ENCODE results near the gene DOCK1.

The DOCK1 gene

DNA sequence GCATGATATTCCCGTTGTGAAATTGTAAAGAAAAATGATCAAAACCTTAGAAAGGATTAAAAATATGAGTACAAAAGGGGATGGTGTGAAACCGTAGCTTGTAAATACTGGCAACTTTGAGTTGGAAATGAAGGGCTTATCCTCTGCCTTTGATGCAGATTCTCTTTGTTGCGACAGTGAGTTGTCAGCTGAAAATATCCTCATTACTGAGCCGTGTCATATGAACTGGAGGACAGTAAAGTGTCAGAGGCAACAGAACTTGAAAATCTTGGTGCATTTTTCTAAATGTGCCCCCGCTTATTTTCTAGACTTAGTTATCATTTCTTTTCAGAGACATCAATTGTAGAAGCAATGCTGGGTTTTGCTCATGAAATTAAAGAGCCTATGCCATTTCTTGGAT, 473.4 kb downstream of the DOCK1 start:
- no peak for DNase-seq

DNA sequence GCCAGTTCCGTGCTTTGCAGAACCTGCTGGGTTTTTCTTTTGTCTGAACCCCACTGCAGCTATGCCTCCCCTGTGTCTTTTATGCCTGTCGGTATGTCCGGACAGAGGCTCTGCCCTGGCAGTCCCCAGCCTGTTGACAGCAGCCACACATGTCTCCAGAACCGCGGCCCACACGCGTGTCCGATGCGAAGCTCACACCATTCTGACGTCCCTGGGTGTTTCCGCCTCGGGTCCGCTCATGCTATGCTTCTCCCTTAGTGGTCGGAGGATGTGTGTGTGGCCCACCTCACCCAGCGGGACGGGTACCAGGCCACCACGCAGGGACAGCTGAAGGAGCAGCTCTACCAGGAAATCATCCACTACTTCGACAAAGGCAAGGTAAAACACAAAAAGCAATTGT, 479.3 kb downstream of the DOCK1 start:
- no peak for DNase-seq

DNA sequence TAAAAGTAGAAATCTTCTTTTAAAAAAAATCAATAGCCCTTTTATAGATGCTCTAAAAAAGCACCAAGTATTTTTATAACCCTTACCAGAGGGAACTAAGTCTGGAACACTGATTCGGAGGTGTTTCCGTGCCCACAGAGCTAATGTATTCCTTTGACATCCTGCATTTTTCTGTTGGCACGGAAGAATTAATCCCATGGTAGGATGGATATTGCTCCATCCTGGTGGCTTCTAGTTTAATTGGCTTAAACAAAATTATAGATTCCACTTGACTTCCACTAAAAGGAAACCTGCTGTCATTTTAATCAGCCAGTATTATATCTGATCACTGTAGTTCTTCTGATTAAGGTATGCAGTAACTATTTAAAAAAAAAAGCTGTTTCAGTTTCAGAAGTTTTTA, 479.8 kb downstream of the DOCK1 start:
- DNase-seq: no peak

DNA sequence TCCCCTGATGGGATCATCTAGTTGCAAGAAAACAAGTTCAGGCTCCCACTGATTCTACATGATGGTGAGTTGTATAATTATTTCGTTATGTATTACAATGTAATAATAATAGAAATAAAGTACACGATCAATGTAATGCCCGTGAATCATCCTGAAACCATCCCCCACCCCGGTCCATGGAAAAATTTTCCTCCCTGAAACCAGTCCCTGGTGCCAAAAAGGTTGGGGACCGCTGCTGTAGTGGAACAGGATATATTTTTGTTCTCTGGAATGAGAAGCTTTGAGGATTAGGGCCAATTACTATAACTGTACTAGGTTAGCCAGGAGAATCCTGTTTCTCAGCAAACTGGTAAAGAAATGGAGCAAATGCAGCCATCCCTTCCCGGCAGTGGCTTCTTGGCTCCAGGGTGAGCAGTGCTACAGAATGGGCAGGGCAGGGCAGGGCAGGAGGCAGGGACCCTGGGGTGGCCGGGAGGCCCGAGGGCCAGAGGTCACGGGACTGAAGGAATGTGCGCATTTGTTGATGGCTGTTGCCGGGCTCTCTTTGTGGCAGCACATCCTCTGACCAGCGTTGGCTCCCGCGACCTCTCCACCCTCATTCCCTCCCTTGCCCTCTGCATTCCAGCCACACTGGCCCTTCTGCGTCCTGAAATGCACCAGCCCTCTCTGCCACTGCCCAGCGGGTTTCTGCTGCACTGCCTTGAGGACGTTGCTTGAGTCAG, 481.5 kb downstream of the DOCK1 start:
- DNase-seq: no peak

DNA sequence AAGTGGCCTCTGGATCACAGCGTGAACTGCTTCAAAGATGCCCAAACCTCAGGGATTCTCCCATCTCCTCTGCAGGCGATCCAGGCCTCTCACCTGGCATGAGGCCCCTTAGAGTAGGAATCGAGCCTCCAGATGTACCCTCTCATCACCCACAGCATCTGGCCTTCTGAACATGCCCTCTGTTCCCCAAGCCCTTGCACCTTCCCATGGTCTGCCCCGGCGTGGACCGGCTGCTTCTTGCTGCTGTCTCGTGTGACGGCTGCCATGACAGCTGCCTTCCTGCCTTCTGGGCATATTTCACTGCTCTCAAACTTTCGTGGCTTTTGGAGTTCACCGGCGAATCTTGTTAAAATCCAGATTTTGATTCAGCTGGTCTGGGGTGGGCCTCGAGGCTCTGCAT, 486.6 kb downstream of the DOCK1 start:
- DNase-seq: no peak

DNA sequence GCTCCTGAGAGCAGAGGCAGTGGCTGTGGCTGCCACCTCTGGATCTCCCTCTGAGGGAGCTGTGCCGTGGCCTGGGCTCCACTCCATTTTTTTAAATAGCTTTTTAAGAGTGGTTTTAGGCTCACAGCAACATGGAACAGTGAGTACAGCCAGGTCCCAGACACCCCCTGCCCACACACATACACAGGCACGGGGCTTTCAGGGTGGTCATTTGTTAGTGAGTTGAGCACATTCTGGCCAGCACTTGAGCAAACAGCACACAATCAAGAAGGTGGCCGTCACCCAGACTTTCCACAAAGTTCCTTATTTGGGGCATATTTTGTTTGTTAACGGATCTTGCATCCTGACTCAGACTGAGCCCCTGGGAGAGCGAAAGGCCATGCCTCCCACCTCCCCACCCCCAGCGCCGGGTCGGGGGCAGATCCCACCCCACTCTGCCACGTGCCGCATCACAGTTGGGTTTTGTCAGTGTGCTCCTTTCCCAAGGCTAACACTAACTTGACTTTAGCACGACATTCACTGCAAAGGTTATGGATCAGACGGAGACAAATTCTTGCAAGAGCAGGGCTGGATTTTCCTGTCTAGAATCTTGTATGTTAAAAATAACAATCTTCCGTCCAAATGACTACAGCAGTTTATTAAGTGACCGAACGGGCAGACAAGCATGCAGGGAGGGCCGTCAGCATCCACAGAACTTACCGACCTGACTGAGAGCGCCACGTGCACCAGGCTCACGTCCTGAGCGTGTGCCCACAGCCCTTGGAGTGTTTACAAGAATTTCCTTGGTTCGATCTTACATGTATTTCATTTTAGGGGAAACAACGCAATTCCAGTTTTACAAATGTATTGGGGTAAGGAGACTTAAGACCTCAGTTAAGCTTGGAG, 487.4 kb downstream of the DOCK1 start:
- peak in 21 of 58 donors; percentile 8 to 73 (median 34) for DNase-seq

DNA sequence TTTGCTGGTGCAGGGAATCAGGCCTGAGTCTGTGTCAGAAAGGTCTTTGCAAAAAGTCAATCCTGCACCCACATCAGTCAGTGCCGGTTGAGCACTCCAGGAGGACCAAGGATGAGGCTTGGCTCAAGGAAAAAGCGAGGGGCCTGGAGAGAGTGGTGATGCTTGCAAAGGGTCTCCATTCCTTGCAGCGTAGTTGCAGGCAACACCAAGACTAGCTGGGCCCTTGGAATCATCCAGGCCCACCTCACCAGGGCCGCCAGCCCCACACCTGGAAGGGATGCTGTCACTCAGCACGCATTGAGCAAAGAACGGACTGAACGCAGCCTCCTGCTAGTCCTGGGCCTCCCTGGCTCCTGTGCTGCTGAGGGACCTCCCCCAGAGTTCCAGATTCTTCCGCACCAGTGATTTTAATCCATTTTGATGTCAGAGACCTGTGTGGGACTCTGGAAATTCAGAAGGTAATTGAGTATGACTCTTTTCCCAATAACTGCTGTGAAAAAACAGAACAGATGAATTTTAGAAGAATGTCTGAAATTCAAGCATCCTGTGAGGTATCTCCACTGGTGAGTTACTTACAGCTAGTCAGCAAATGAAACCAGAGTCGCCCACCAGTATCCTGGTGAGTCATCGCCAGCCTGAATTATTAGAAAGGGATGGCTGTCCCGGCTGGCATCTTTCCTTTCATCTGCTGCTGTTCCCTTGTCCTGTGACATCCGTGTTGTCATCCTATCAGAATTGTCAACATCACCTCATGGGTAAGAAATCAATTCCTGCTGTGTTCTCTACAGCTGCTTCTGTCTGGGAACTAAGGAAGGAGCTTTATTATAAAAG, 493.1 kb downstream of the DOCK1 start:
- peak in 8 of 58 donors; percentile 4 to 53 (median 20) for DNase-seq

DNA sequence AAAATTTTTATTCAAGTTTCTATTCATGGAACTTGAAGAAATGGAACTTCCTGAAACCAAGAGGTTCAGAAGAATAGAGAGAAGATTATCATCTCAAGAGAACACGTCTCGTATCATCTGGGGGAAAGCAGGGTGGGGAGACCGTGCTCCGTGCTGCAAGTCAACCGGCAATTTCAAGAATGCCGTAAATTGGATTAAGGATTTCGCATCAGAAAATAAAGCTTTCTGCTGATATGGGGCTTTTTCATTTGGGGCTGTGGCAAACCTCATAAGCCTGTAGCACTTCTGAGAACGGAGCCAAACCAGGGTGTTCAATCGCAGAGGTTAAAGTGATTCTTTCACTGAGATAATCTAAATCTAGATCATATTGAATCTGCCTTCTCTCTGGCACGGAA, 493.7 kb downstream of the DOCK1 start:
- no peak for DNase-seq

DNA sequence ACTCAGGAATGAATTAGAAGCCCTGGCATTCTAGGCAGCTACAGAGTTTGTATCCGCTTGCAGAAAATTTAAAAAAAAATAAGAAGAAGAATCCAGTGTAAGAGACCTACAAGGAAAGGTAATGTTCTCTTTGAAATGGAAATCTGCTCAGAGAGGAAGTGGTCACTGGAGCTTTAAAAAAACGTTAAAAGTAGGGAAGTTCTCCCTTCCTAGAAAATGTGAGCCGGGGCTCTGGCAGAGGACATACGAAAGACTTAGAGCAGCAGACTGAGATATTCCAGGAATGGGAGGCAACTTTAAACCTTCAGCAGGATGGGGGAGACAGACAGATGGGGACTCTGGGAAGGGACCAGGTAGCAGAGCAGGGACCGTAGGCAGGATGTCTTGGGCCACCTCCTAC, 494.4 kb downstream of the DOCK1 start:
- DNase-seq: no peak

DNA sequence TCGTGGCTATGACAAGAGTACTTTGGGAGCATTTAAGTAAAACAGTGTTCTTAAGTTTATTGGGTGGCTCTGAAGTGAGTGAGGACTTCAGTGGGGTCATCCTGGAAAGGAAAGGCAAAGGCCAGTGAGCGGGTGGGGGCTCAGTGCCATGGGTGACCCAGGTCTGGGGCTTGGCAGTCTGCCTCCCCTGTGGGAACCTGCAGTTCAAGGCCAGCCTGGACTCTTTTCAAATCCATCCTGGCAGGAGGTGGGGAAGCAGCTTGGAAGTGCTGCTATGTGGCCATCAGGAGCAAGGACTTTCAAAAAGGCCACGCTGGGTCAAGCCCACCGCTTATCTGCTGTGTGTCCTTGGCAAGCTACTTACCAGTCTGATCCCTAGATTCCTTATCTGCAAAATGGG, 495.0 kb downstream of the DOCK1 start:
- DNase-seq: no peak

DNA sequence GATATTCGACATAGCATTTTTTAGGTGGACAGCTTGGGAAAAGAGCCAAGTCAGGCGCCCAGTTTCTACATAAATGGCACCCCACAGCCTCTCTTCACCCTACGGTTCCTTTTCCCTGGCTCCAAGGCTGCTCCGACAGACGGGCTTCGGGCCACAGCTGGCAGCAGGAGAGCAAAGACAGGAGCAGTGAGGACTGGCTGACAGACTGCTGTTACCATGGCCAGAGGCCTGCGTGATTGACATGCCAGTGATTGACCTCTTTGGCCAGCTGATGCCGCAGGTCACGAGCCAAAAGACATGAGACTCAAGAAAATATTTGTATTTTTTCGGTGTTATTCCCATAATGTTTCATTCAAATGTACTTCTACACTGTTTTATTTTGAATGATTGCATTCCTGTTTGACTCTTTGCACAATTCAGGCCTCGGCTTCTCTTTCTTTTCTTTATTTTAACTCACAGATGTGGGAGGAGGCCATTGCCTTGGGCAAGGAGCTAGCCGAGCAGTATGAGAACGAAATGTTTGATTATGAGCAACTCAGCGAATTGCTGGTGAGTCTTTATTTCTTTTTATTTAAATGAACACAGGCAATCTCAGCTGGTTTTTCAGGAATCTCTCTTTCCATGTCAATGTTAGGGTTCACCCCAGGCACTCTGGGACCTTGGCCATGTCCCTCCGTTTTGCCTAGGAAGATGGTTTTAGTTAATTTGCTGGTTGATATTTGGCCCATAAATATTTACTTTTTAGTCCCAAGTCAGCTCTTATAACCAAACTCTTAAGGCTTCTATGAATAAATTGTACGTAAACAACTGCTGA, 497.6 kb downstream of the DOCK1 start:
- DNase-seq: no peak

DNA sequence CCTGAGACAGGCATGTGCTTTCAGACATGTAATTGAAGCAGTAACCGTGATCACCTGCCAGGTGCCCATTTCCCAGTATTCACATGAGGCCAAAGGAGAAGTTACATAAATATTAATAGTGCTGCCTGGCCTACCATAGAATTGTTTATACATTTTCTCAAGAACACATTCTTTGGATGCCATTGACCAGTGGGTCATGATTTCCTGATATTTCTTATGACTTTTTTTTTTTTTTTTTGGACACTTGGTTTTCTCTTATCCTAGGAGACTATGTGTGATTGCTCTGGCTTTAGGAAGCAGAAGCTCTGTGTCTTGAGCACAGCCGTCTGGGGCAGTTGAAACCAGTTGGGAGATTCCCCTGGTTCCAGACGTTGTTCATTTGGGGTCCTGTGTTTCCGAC, 500.0 kb downstream of the DOCK1 start:
- no peak for DNase-seq

DNA sequence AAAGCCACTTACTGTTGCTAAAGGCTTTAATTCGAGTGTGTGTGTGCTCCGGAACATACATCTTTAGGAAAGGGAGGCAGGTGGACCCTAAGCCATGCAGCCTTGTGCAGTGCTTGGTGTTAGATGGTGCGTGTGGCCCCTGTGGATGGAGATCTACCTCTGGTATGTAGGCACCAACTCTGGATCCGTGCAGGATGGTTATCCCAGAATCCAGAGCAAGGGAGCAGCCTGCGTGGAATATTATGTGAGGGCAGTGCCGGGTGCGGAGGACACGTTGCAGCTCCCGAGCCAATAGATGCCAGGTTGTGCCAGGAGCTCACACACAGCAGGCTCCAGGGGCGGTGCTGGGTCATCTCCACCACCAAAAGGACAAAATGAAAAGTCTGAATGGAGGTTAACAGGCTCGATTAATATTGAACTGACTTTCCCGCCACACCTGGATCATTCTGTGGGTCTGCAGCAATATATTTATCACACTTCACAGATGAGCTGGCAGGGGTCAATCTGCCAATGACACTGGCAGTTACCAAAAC, 500.9 kb downstream of the DOCK1 start:
- no peak for DNase-seq

DNA sequence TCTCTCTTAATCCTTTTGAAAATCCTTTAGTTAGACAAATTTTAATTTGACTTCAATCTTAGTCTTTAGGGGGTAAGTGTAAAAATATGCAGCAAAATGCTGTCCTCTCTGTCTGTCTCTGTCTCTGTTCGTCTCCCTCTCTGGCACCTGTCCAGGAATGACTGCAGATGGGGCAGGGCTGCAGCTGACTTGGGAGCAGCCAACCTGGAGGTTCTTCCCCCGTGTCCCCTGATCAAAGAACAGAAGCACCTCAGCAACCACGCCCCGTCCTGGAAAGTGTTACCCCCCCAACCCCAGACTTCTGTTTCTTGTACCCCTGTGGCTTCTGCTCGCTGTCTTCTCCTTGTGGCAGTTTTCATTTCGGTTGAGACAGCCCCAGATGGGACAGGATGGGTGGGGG, 502.3 kb downstream of the DOCK1 start:
- DNase-seq: peak in 1 of 58 donors; percentile 34

DNA sequence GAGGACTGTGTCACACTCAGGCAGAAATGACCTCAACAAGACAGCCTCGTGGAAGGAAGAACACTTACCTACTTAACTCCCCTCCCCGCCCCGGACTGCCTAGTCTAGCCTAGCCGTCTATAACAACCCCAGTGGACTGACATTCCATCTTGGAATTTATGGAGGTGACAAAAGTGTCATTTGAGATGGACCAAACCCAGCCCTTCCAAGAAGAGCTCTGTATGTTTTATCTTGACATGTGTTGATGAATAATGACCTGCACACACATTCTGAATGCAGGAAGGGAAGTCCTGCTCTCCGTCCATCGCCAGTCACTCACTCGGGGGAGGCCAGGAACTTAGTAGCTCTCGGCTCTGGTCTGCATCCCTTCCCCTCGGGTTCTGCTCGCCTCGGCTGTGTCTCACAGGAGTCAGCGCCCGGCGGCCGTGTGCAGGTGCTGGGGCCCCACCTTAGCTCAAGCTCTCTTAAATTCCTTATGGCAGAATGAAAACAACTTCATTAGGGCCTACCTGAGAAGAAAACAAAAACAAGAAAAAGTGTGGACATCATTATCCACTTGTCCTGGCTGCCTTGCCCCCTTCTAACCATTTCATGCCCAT, 503.0 kb downstream of the DOCK1 start:
- DNase-seq: no peak

DNA sequence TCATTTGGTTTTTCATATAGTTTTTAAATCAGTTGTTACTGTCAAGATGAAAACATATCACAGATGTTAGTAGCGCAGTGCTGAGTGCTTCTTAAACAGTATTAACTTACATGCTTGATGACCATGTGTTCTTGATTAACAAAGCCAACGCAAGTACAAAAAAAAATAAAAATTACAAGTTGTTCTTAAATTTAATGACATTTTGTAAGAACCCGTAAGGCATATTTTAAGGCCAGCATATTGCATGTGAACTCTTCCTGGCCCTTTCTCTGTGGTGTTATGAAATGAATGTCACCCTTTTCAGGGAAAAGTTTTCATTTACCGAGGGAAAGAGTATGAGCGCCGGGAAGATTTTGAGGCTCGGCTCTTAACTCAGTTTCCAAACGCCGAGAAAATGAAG, 503.5 kb downstream of the DOCK1 start:
- DNase-seq: no peak

DNA sequence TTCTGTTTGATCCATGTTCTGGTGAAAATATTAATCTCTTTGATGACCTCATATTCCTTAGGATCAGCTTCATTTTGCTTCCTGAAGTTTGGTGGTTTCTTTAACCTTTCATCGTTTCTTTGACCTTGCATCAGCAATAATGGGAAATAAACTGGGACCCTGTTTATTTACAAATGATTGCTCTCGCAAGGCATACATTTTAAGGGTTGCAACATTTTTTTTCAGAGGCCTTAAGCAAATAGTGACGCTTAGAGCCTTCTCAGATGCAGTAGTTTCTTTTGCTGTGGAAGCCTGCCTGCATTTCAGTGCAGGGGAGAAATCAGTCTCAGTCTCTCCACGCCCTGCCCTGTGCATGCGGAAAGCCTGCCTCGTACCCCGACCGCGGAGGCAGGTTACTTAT, 504.8 kb downstream of the DOCK1 start:
- DNase-seq: no peak

DNA sequence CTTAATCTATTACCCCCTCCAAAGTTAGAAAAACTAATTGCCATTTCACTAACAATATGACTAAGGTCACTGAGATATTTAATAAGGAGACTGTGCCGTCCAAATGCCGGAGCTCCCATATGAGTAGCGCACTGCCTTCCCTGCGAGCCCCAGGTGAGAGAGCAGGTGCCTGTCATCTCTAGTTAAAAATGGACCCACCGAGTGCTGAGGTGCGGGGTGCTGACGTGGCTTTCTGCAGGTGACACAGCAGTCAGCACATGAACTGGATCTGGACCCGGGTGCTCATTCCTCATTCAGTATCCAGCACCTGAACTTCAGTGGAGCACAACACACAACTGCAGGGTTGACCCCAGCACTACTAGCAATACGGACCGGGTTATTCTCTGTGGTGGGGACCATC, 505.8 kb downstream of the DOCK1 start:
- DNase-seq: no peak

DNA sequence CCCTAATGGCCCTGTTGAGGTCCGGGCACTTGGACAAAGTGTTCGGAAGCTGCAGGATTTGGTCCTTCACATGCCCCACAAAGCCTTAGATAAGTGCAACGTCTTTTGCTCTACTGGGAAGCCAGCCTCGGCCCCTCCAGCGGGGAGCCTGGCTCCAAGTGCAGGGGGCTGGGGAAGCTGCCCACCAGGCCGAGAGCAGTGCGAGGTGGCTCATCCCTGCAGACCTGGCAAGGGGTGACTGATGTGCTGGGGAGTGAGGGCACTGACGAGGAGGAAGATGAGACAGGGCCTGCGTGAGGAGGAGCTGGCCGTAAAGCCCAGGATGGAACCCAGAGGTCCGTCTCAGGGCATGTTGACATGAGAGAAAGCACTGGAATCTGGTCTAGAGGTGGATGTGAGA, 508.1 kb downstream of the DOCK1 start:
- DNase-seq: no peak

DNA sequence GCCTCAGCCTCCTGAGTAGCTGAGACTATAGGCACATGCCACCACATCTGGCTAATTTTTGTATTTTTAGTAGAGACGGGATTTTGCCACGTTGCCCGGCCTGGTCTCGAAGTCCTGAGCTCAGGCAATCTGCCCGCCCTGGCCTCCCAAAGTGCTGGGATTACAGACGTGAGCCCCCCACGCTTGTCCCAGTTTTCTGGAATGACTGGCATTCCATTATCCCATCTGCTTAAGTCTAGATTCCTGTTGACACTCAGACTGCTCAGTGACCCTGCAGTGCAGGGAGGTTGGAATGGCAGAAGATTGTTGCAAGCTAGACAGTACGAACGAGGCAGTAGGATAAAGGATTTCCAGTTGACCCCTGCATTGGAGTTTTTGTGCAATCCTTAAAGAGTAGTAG, 508.8 kb downstream of the DOCK1 start:
- no peak for DNase-seq
